B cell (primary cell): Measurements from ENCODE around the gene FEZF2. TPM values are rescaled to one million over a fixed set of nuclear protein-coding genes. Genes with fewer than 3 reads are reported as not detected.

Experiments
- ATAC-seq: fragments of 200-7000 bp; cut with Tn5 transposase; one replicate; pipeline ENCODE4 v1.10.0; 2021; ENCODE audit warnings: low read depth, mild to moderate bottlenecking, moderate number of reproducible peaks, moderate library complexity
- CTCF ChIA-PET: fragments of 350-600 bp; sonication (Branson Sonifier 250); formaldehyde crosslinking; loops from one replicate; lab custom pipeline; 2021; ENCODE audit warnings: antibody characterized with exemption, inconsistent platforms; lab: Charles Lee
- POLR2A ChIA-PET: fragments of 350-600 bp; sonication (Branson Sonifier 250); formaldehyde crosslinking; loops from one replicate; lab custom pipeline; 2021; ENCODE audit warnings: antibody characterized with exemption; lab: Charles Lee
- DNase-seq: peaks from one replicate; pipeline ENCODE4 v3.0.0; 2013
- H2AFZ ChIP-seq: 2 replicates; pipeline ENCODE4 v1.6.1; 2012; ENCODE audit warnings: mild to moderate bottlenecking, low read depth, low read length; ENCODE audit not compliant: insufficient read depth, poor library complexity, severe bottlenecking
- H3K27ac ChIP-seq, 2 donors: 1 replicate in 1 of 2; 2 replicates in 1 of 2; pipeline ENCODE4 v1.5.1; 2012 to 2013; ENCODE audit warnings: low read length in 2 of 2, mild to moderate bottlenecking in 2 of 2, moderate library complexity in 1 of 2
- H3K27me3 ChIP-seq, 4 experiments: fragments of 200-600 bp in 1 of 4; sonication (generic) in 1 of 4; replicated peaks in 1 of 4; 1 replicate in 2 of 4; 2 replicates in 2 of 4; pipeline versions ENCODE4 v1.6.1 to v1.7.0; 2013 to 2016; ENCODE audit warnings: low read length in 3 of 4, mild to moderate bottlenecking in 2 of 4, mixed read lengths in 1 of 4, moderate library complexity in 1 of 4; ENCODE audit not compliant: insufficient read depth in 4 of 4, control insufficient read depth in 3 of 4; ENCODE audit errors: control extremely low read depth in 1 of 4
- H3K36me3 ChIP-seq, 2 experiments: replicated peaks in 1 of 2; 1 replicate in 1 of 2; 2 replicates in 1 of 2; pipeline versions ENCODE4 v1.6.1 to v1.7.1; 2013; ENCODE audit warnings: low read length in 1 of 2; ENCODE audit not compliant: insufficient read depth in 2 of 2, control insufficient read depth in 1 of 2; ENCODE audit errors: control extremely low read depth in 1 of 2, extremely low read depth in 1 of 2
- H3K4me1 ChIP-seq, 2 donors: fragments of 200-600 bp in 1 of 2; sonication (generic) in 1 of 2; 1 replicate in 1 of 2; 2 replicates in 1 of 2; pipeline versions ENCODE4 v1.5.1 to v1.6.1; 2013 to 2017; ENCODE audit warnings: low read length in 2 of 2; ENCODE audit not compliant: control insufficient read depth in 2 of 2, insufficient read depth in 2 of 2
- H3K4me2 ChIP-seq: replicated peaks from 2 replicates; pipeline ENCODE3; 2012; ENCODE audit warnings: mild to moderate bottlenecking, low read depth, low read length; ENCODE audit not compliant: poor library complexity, severe bottlenecking
- H3K4me3 ChIP-seq, 5 experiments: fragments of 200-600 bp in 1 of 5; sonication (generic) in 1 of 5; 1 replicate in 3 of 5; 2 replicates in 2 of 5; pipeline versions ENCODE4 v1.5.1 to v1.7.0; 2011 to 2016; ENCODE audit warnings: low read length in 4 of 5, mild to moderate bottlenecking in 4 of 5, low read depth in 2 of 5, control low read depth in 1 of 5, moderate library complexity in 1 of 5; ENCODE audit not compliant: insufficient read depth in 1 of 5; ENCODE audit errors: control extremely low read depth in 1 of 5, extremely low read depth in 1 of 5
- H3K79me2 ChIP-seq: fragments of 200-600 bp; sonication (generic); one replicate; pipeline ENCODE4 v1.6.0; 2016; ENCODE audit warnings: low read length; ENCODE audit not compliant: control insufficient read depth, insufficient read depth
- H3K9ac ChIP-seq: fragments of 200-600 bp; sonication (generic); 2 replicates; pipeline ENCODE4 v1.6.1; 2017; ENCODE audit warnings: mild to moderate bottlenecking, low read length, moderate library complexity
- H3K9me3 ChIP-seq, 3 donors: one replicate each; pipeline versions ENCODE4 v1.6.1 to v1.7.1; 2013; ENCODE audit warnings: low read length in 2 of 3; ENCODE audit not compliant: control insufficient read depth in 2 of 3, insufficient read depth in 1 of 3; ENCODE audit errors: control extremely low read depth in 1 of 3
- H4K20me1 ChIP-seq: 2 replicates; pipeline ENCODE4 v1.6.0; 2012; ENCODE audit warnings: mild to moderate bottlenecking, low read length; ENCODE audit not compliant: insufficient read depth, control insufficient read depth, poor library complexity, severe bottlenecking
- H3K27ac Mint-ChIP-seq: one replicate; pipeline ENCODE4 v1.8.0; 2021; ENCODE audit warnings: mixed read lengths
- H3K27me3 Mint-ChIP-seq: one replicate; pipeline ENCODE4 v1.8.0; 2021; ENCODE audit warnings: mixed read lengths
- H3K4me1 Mint-ChIP-seq: one replicate; pipeline ENCODE4 v1.8.0; 2021; ENCODE audit warnings: mixed read lengths
- H3K4me3 Mint-ChIP-seq: one replicate; pipeline ENCODE4 v1.8.0; 2021; ENCODE audit warnings: mixed read lengths
- H3K9me3 Mint-ChIP-seq: one replicate; pipeline ENCODE4 v1.8.0; 2022; ENCODE audit warnings: mixed read lengths; ENCODE audit not compliant: insufficient read depth
- CTCF ChIP-seq: fragments of 200-600 bp; IDR thresholded peaks from one replicate; pipeline ENCODE4 v1.8.0; 2022; ENCODE audit warnings: antibody characterized with exemption, mild to moderate bottlenecking
- EZH2 ChIP-seq: IDR thresholded peaks from 2 replicates; pipeline ENCODE4 v1.6.1; 2012; ENCODE audit warnings: borderline replicate concordance, low read depth, mild to moderate bottlenecking, moderate library complexity, low read length; ENCODE audit not compliant: insufficient read depth, poor library complexity, severe bottlenecking
- WGBS: methylation state at CpG from one replicate; pipeline ENCODE4 v1.1.5; 2013; ENCODE audit warnings: missing lambda C conversion rate; ENCODE audit not compliant: insufficient coverage; 5-methylcytosine and 5-hydroxymethylcytosine counted together
- intact Hi-C: fragments of 100-400 bp; cut with micrococcal nuclease; formaldehyde crosslinking; loops from one replicate; pipeline ENCODE4 v1.10.0; 2022
- polyA plus RNA-seq: library from polyadenylated mRNA; depleted of rRNA; stranded (reverse); fragments of >200 nt; gene quantifications from 2 replicates; pipeline ENCODE4 v1.2.3, GENCODE V29; 2012
- total RNA-seq, 2 donors: library from RNA; stranded (reverse); fragments of 120-200 nt in 1 of 2; gene quantifications; 1 replicate in 1 of 2; 2 replicates in 1 of 2; pipeline versions ENCODE4 v1.2.3 to v1.2.4, GENCODE V29; 2013 to 2022

FEZF2 gene
- total and polyA plus RNA-seq, 2 donors (not counting 1 experiment from before 2014, with no cell fraction given), result not detected

GRCh38 chr3:62356356-62356755 is 17.0 kb downstream of the FEZF2 start:
- ATAC-seq (no peak), DNase-seq (no peak)
- CTCF ChIA-PET, result no interaction called here
- TF ChIP-seq CTCF (no peak), EZH2 (no peak)
- Histone ChIP-seq H3K27me3 (no peaks in the 10 kb centered on the region), H3K4me3 (no peak overlapping the region), H4K20me1 (no peaks in the 10 kb centered on the region), H3K36me3 (no peaks in the 10 kb centered on the region), H3K9me3 (no peaks in the 10 kb centered on the region), H3K9ac (no peak overlapping the region), H3K4me2 (no peak overlapping the region), H2AFZ (no peak overlapping the region), H3K79me2 (no peaks in the 10 kb centered on the region), H3K4me1 (no peaks in the 10 kb centered on the region), H3K27ac (no peak overlapping the region)
- Mint-ChIP-seq H3K4me3 (no peak overlapping the region), H3K9me3 (peaks cover 4% of the 10 kb centered on the region), H3K27me3 (peaks cover 4% of the 10 kb centered on the region), H3K4me1 (no peaks in the 10 kb centered on the region), H3K27ac (no peak overlapping the region)
- POLR2A ChIA-PET, result no interaction called here
- intact Hi-C loops, result no loop called here

GRCh38 chr3:62355703-62356102 is 17.6 kb downstream of the FEZF2 start:
- Histone ChIP-seq H3K27ac (no peak overlapping the region), H3K9me3 (no peaks in the 10 kb centered on the region), H2AFZ (no peak overlapping the region), H4K20me1 (no peaks in the 10 kb centered on the region), H3K4me2 (no peak overlapping the region), H3K27me3 (no peaks in the 10 kb centered on the region), H3K9ac (no peak overlapping the region), H3K4me3 (no peak overlapping the region), H3K36me3 (no peaks in the 10 kb centered on the region), H3K79me2 (no peaks in the 10 kb centered on the region), H3K4me1 (no peaks in the 10 kb centered on the region)
- no peak for TF ChIP-seq CTCF
- intact Hi-C loops, result no loop called here
- ChIA-PET CTCF (no interaction called here), POLR2A (no interaction called here)
- Mint-ChIP-seq H3K9me3 (no peaks in the 10 kb centered on the region), H3K27ac (no peak overlapping the region), H3K4me3 (no peak overlapping the region), H3K27me3 (no peaks in the 10 kb centered on the region), H3K4me1 (no peaks in the 10 kb centered on the region)
- WGBS, result 72% methylated on average over 3 of the region's 3 CpGs
- ATAC-seq (no peak), DNase-seq (no peak)
